Duodenal mucosa (tissue), 2 donors: ENCODE measurements around the gene NF1.
A peak's percentile ranks its signal among the peaks of the same experiment; 100 is the strongest.
"Not testable (repeated sequence)": the region's sequence is repeated elsewhere in the genome, so short reads cannot be mapped to it uniquely, and the experiment has no call there.

Experiments used
- H3K27ac ChIP-seq: one replicate; pipeline ENCODE4 v1.7.0; 2013; ENCODE audit warnings: low read depth, low read length
- H3K27me3 ChIP-seq, 2 donors: one replicate each; pipeline ENCODE4 v1.7.0; 2013; ENCODE audit warnings: low read length in 2 of 2, control low read depth in 1 of 2; ENCODE audit not compliant: insufficient read depth in 2 of 2, control insufficient read depth in 1 of 2
- H3K36me3 ChIP-seq, 2 donors: one replicate each; pipeline ENCODE4 v1.7.0; 2013; ENCODE audit warnings: low read length in 2 of 2, control low read depth in 1 of 2; ENCODE audit not compliant: insufficient read depth in 2 of 2, control insufficient read depth in 1 of 2
- H3K4me1 ChIP-seq, 2 donors: one replicate each; pipeline ENCODE4 v1.7.0; 2013; ENCODE audit warnings: low read length in 2 of 2, control low read depth in 1 of 2; ENCODE audit not compliant: insufficient read depth in 2 of 2, control insufficient read depth in 1 of 2
- H3K4me3 ChIP-seq, 2 donors: one replicate each; pipeline ENCODE4 v1.7.0; 2013; ENCODE audit warnings: low read length in 2 of 2, low read depth in 1 of 2
- H3K9ac ChIP-seq, 2 donors: one replicate each; pipeline ENCODE4 v1.7.0; 2013; ENCODE audit warnings: low read length in 2 of 2, low read depth in 1 of 2
- H3K9me3 ChIP-seq, 2 donors: one replicate each; pipeline ENCODE4 v1.7.0; 2013; ENCODE audit warnings: low read length in 2 of 2, control low read depth in 1 of 2; ENCODE audit not compliant: control insufficient read depth in 1 of 2

Gene NF1

DNA sequence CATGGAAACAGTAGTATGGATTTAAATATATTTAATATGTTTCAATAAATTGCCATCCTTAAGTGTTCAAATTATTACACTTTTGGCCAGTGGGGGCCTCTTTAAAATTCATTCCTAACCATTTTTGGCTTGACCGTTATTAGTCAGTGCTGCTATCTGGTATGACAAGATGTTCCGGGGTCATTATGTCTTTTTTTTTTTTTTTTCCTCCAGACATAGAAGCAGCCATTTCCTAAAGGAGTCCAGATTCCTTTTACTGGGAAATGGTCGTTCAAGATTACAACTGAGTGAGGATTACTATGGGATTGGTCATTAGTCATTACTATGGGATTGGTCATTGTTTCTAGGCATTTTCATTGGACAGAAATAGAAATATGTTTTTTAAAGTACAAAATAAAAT is 53.4 kb downstream of the NF1 start:
- Histone ChIP-seq H3K4me3 (no peak overlapping the region), H3K36me3 (peaks cover 0 to 3% of the 10 kb centered on the region in 2 donors), H3K9ac (no peak overlapping the region), H3K27me3 (no peaks in the 10 kb centered on the region), H3K9me3 (no peaks in the 10 kb centered on the region), H3K4me1 (no peaks in the 10 kb centered on the region), H3K27ac (no peak overlapping the region)

DNA sequence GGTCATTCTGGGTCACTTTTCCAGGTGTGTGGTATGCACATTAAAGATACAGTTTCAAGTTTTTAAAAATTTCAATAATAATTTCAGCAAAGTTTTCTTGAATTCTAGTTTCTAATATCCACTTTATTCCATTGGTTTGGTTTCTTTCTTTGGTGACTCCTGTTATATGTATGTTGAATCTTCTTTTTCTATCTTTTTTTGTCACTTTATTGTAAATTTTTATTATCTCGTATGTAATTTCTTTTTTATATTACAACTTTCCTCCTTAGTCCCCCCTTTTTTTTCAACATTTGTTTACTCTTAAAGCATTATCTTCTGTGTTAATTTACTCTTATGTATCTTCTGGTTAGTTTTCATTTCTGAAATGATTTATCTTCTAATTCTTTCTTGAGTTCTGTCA is 57.5 kb downstream of the NF1 start:
- Histone ChIP-seq H3K9ac (no peak overlapping the region), H3K27ac (no peak overlapping the region), H3K4me1 (no peaks in the 10 kb centered on the region), H3K4me3 (no peak overlapping the region), H3K27me3 (no peaks in the 10 kb centered on the region), H3K9me3 (no peaks in the 10 kb centered on the region), H3K36me3 (no peaks in the 10 kb centered on the region)

DNA sequence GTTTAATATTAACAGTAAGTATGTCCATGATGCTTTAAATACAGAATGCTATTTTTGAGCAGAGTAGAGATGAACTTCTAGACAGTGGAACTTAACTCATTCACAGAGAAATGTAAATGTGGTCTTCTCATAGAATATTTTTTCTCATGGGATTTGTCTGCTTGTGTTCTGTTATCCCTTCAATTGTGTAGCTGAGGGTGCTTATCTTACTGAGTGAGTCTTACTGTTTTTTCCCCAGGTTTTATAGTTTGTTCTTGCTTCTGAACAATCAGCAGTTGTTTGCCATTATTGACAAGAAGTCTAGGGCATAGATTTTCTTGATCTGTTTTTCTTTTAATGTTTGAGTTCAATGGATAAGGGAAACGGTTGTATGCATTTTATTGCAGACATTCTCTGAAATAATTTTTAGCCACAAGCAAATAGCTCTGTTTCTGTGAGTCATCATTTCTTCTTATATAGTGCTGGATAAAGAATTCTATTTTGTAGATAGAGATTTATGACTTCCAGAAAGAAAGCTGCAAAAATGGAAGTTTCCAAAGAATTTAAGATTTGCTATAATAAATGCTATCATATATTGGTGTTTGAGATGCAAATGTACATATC is 60.5 kb downstream of the NF1 start:
- Histone ChIP-seq H3K36me3 (no peaks in the 10 kb centered on the region), H3K4me1 (no peaks in the 10 kb centered on the region), H3K4me3 (no peak overlapping the region), H3K9me3 (no peaks in the 10 kb centered on the region), H3K27ac (no peak overlapping the region), H3K27me3 (no peaks in the 10 kb centered on the region), H3K9ac (no peak overlapping the region)

DNA sequence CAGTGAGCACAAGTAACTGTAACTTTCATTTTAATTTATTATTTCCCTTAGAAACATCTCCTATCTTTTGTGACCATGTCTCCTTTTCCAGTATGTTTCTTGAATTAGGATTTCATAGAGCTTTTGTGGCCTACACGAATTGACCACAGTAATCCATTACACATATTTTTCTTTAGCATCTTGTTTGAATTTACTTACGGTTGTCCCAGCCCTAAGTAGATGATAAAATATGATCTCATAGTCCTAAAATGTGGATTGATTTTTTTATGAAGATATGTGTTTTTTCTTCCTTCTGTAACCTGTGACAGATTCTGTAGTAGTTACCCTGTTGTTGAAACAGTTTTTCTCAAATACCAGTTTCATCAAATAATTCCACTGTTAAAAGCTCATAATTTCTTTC is 61.5 kb downstream of the NF1 start:
- no peaks in the 10 kb centered on the region for H3K27me3 ChIP-seq
- H3K9me3 ChIP-seq, result no peaks in the 10 kb centered on the region
- no peaks in the 10 kb centered on the region for H3K36me3 ChIP-seq
- H3K9ac ChIP-seq, result no peak overlapping the region
- no peaks in the 10 kb centered on the region for H3K4me1 ChIP-seq
- no peak overlapping the region for H3K4me3 ChIP-seq
- no peak overlapping the region for H3K27ac ChIP-seq

DNA sequence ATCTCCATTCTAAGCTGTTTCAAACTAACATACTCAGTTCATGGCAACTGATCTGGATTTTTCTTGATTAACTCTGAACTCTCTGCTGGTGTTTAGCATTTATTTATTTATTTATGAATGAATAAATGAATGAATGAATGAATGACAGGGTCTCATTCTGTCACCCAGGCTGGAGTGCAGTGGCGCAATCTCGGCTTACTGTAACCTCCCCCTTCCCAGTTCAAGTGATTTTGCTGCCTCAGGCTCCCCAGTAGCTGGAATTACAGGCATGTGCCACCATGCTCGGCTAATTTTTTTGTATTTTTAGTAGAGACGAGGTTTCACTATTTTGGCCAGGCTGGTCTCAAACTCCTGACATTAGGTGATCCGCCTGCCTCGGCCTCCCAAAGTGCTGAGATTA is 62.1 kb downstream of the NF1 start:
- not testable (repeated sequence) for H3K9ac ChIP-seq, H3K27ac ChIP-seq, H3K36me3 ChIP-seq, H3K9me3 ChIP-seq, H3K4me3 ChIP-seq, H3K27me3 ChIP-seq, H3K4me1 ChIP-seq

DNA sequence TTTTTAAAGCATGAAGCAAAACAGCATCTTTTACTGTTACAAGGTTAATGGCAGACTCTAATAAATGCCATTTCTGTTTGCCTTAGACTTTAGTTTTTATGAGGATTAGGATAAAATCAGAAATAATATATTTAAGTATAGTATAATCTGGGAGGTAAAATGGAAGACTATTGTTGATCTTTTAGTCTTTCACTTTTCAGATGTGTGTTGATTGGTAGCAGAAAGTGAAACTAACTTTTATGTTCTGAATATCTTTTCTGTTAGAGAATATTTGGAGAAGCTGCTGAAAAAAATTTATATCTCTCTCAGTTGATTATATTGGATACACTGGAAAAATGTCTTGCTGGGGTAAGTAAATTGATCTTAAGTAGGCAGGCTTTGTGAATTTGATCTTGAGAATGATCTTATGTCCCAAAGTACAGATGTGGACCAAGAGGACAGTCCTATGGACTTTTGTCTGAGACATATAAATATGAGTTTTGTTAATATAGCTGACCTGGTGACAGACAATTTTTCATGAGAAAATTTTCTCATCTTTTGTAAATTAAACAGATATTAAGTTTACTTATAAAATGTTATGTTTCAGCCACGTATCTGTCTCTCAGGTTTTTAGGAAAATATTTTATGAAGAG is 64.1 kb downstream of the NF1 start:
- Histone ChIP-seq H3K4me3 (peak overlapping the region in 1 of 2 donors; percentile 29), H3K27ac (no peak overlapping the region), H3K9ac (no peak overlapping the region), H3K9me3 (no peaks in the 10 kb centered on the region), H3K4me1 (no peaks in the 10 kb centered on the region), H3K36me3 (peaks cover 2 to 4% of the 10 kb centered on the region in 2 donors), H3K27me3 (no peaks in the 10 kb centered on the region)

DNA sequence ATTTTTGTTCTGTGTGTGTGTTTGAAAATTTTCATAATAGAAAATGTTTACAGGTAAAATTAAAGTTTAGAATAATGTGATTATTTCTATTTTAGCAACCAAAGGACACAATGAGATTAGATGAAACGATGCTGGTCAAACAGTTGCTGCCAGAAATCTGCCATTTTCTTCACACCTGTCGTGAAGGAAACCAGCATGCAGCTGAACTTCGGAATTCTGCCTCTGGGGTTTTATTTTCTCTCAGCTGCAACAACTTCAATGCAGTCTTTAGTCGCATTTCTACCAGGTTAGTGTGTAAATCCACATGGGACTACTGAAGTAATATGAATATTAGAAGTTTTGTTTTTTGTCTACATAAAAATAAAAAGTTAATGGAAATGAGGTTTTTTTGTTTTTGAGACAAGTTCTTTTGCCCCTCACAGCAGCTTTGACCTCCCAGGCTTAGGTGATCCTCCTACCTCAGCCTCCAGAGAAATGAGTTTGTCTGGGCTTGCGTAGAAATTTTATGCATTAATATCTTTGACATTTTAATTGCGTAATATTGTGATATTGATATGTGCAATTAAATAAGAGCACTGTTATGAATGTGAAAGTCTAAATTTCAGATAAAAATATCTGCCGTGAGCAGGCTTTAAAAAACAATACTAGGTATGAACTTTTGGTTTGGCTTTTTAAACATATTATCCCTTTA is 68.5 kb downstream of the NF1 start:
- Histone ChIP-seq H3K27ac (no peak overlapping the region), H3K27me3 (no peaks in the 10 kb centered on the region), H3K4me3 (no peak overlapping the region), H3K36me3 (peaks cover 3 to 9% of the 10 kb centered on the region in 2 donors), H3K9ac (no peak overlapping the region), H3K9me3 (no peaks in the 10 kb centered on the region), H3K4me1 (no peaks in the 10 kb centered on the region)

DNA sequence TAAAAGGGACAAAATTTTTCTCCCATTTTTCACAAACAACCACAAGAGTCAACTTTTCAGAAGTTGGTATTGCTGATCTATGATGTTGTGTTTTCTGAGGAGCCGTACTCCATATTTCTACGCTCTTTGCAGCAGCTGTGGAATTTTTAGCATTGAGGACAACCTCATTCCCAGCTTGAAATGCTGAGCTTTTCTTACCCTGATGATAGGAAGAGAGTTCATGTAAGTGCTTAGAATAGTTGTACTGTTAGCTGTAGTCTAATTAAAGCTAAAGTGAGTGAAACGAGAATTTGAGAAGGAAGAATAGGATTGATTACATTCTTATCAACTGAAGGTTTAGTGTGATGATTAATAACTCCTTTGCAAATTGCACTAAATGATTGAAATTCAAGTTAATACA is 72.3 kb downstream of the NF1 start:
- peaks cover 3 to 9% of the 10 kb centered on the region in 2 donors for H3K36me3 ChIP-seq
- no peak overlapping the region for H3K4me3 ChIP-seq
- H3K27ac ChIP-seq, result no peak overlapping the region
- no peak overlapping the region for H3K9ac ChIP-seq
- H3K4me1 ChIP-seq, result no peaks in the 10 kb centered on the region
- no peaks in the 10 kb centered on the region for H3K9me3 ChIP-seq
- no peaks in the 10 kb centered on the region for H3K27me3 ChIP-seq

DNA sequence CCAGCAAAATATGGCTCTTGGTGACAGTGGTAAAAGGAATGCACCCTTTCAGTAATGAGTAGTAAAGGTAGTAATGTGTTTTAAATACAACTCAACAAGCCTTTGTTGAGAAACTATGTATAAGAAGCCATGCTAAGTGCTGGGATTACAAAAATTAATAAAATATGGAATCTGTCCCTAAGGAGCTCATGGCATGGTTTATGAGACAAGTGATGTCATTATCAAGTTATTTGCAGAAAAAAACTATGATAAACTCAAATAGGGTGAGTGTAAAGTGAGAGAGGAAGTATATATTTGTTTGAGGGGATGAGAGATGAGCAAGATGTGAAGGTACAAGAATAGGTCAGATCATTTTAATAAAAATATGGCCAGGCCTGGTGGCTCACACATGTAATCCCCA is 76.9 kb downstream of the NF1 start:
- Histone ChIP-seq H3K27ac (no peak overlapping the region), H3K27me3 (no peaks in the 10 kb centered on the region), H3K9ac (no peak overlapping the region), H3K4me3 (no peak overlapping the region), H3K9me3 (no peaks in the 10 kb centered on the region), H3K4me1 (no peaks in the 10 kb centered on the region), H3K36me3 (no peaks in the 10 kb centered on the region)

DNA sequence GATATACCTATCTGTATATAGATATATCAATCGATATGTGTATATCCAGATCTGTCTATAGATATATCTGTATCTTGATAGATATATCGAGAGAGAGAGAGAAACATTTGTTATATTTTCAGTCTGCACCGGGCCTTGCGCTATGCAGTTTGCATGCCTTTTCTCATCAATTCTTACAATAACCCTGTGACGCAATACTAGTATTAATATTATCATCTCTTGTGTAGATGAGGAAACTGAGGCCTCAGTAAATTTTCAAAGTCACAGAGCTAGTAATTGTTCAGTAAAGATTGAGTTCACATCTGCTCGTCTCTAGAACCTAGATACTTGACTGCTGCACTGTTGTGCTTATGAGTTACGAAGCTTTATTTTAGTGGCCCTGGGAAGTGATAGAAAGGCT is 77.6 kb downstream of the NF1 start:
- no peak overlapping the region for H3K9ac ChIP-seq
- no peak overlapping the region for H3K27ac ChIP-seq
- H3K9me3 ChIP-seq, result no peaks in the 10 kb centered on the region
- no peaks in the 10 kb centered on the region for H3K36me3 ChIP-seq
- no peaks in the 10 kb centered on the region for H3K27me3 ChIP-seq
- no peak overlapping the region for H3K4me3 ChIP-seq
- no peaks in the 10 kb centered on the region for H3K4me1 ChIP-seq
